Prostate gland (tissue), 2 donors: ENCODE measurements around the gene CRMP1.

ENCODE experiments used
- CTCF ChIP-seq, 4 experiments: fragments of 200-600 bp in 2 of 4; fragments of 450-650 bp in 2 of 4; sonication (generic) in 2 of 4; IDR thresholded peaks; 1 replicate in 3 of 4; 2 replicates in 1 of 4; pipeline ENCODE4 v1.5.1; 2016 to 2019; ENCODE audit warnings: antibody characterized with exemption in 4 of 4, mild to moderate bottlenecking in 2 of 4, moderate library complexity in 2 of 4
- POLR2A ChIP-seq: fragments of 450-650 bp; IDR thresholded peaks from one replicate; pipeline ENCODE4 v1.6.1; 2016; ENCODE audit warnings: antibody characterized with exemption, mild to moderate bottlenecking

DNA sequence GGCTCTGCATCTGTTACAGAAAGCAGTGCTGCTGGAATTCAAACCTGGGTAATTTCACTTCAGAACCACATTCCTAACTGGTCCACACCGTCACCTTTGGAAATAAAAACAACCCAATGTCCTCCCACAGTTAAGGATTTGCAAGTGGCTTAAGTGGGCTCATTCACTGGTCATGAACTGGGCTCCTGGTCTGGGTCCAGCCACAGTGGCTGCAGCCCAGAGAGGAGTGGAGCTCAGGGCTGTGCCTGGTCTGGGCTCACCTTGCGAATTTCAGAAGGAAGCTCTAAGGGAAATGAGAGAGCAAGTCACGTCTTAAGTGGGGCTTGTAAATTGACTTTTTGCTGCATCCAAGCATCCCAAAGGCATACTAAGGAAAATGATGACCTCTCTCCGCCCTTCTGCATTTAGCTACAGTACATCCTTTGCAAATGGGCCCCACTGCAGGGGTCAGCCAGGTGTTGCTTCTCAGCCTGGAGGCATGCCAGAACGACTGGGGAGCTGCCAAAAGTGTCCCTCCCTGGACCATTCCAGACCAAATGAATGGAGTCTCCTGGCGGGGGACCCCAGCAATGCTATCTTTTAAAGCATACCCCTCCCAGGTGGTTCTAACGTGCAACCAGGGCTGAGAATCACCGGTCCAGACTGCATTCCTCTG, 25.6 kb upstream of the CRMP1 start:
- TF ChIP-seq CTCF (IDR thresholded peaks at IDR 0.05) = no peak
- TF ChIP-seq POLR2A = no peak
